ENCODE measurements around the gene CHST6. TPM values are rescaled to one million over a fixed set of nuclear protein-coding genes. Genes with fewer than 3 reads are reported as not detected.

CHST6 gene
- total and polyA plus RNA-seq, 9 of the 15 experiments (the other 6 are each of a cell fraction or from before 2014, with no cell fraction given) = 0.01 to 0.05 (median 0.02) TPM; not detected in 6

- TF ChIP-seq ZBTB49 (CRISPR knock-in tag; IDR thresholded peaks at IDR 0.05; ENCODE audit: borderline replicate concordance) (no peak), MEF2D (tag; conservative IDR thresholded peaks at IDR 0.05; ENCODE audit: low read depth) (no peak), MEF2A (IDR thresholded peaks at IDR 0.05; ENCODE audit: control insufficient read depth, low read depth, low read length) (no peak), KAT2B (IDR thresholded peaks at IDR 0.05; ENCODE audit: low read depth, low read length) (peak; percentile 27), ZBTB17 (CRISPR knock-in tag; IDR thresholded peaks at IDR 0.05) (peak; percentile 57; the same call in 1 of the 2 replicates), CUX1 (CRISPR knock-in tag; IDR thresholded peaks at IDR 0.05) (no peak), PRPF4 (IDR thresholded peaks at IDR 0.05; ENCODE audit: insufficient read depth, low read depth, low read length, poor library complexity, severe bottlenecking) (no peak), MTA2 (IDR thresholded peaks at IDR 0.05; ENCODE audit: low read depth) (no peak), MBD1 (CRISPR knock-in tag; IDR thresholded peaks at IDR 0.05) (no peak), VEZF1 (CRISPR knock-in tag; IDR thresholded peaks at IDR 0.05) (peak; percentile 69), CBX1 (IDR thresholded peaks at IDR 0.05; ENCODE audit: low read depth) (peak; percentile 57), ZSCAN32 (CRISPR knock-in tag; IDR thresholded peaks at IDR 0.05) (no peak), ATF3 (IDR thresholded peaks at IDR 0.05) (no peak; the same call in 1 of the 2 replicates), ATF3 (CRISPR knock-in tag; conservative IDR thresholded peaks at IDR 0.05) (no peak)
Measured at GRCh38 chr16:75464122-75464918, 30.9 kb downstream of the CHST6 start, which contains the start of gene TMEM170A (continued).

Data from K562 (cell line).